MG63 (cell line): Measurements from ENCODE around the gene DNAJC11. TPM values are rescaled to one million over a fixed set of nuclear protein-coding genes. Genes with fewer than 3 reads are reported as not detected.
"Not testable (repeated sequence)": the region's sequence is repeated elsewhere in the genome, so short reads cannot be mapped to it uniquely, and the experiment has no call there.

Source experiments
- DNase-seq: peaks from one replicate; pipeline ENCODE4 v3.0.0-alpha.2; 2020
- H3K27me3 ChIP-seq: fragments of 250-450 bp; sonication (Bioruptor Pico); 2 replicates; pipeline ENCODE4 v1.5.1; 2020; ENCODE audit warnings: mild to moderate bottlenecking, moderate library complexity
- H3K36me3 ChIP-seq: fragments of 250-450 bp; sonication (Bioruptor Pico); 2 replicates; pipeline ENCODE4 v1.5.1; 2020; ENCODE audit warnings: mild to moderate bottlenecking, moderate library complexity
- H3K4me3 ChIP-seq: fragments of 250-450 bp; sonication (Bioruptor Pico); 2 replicates; pipeline ENCODE4 v1.5.1; 2020; ENCODE audit warnings: mild to moderate bottlenecking, moderate library complexity
- H3K9me3 ChIP-seq: fragments of 250-450 bp; sonication (Bioruptor Pico); 2 replicates; pipeline ENCODE4 v1.5.1; 2020; ENCODE audit warnings: mild to moderate bottlenecking, moderate library complexity
- total RNA-seq: library from RNA; depleted of rRNA; stranded (reverse); fragments of >200 nt; shearing (Covaris generic); gene quantifications from 2 replicates; pipeline ENCODE4 v1.2.3, GENCODE V29; 2014; ENCODE audit warnings: low replicate concordance

Gene DNAJC11
- total RNA-seq, 1 experiment from 2014 or later: 71.8 TPM

DNA sequence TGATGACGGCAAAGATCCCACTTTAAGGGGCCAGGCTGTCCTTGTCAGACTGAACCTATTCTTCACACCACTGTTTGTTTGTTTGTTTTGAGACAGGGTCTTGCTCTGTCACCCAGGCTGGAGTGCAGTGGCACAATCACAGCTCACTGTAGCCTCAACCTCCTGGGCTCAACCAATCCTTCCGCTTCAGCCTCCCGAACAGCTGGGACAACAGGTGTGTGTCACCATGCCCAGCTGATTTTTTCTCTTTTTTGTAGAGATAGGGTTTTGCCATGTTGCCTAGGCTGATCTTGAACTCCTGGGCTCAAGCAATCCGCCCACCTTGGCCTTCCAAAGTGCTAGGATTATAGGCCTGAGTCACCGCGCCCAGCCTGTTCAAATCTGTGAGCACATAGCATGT is 64.8 kb downstream of the DNAJC11 start:
- peaks cover 70% of the 10 kb centered on the region for H3K36me3 ChIP-seq
- peak; percentile 21 for DNase-seq
- H3K4me3 ChIP-seq, H3K27me3 ChIP-seq, H3K9me3 ChIP-seq: not testable (repeated sequence)

DNA sequence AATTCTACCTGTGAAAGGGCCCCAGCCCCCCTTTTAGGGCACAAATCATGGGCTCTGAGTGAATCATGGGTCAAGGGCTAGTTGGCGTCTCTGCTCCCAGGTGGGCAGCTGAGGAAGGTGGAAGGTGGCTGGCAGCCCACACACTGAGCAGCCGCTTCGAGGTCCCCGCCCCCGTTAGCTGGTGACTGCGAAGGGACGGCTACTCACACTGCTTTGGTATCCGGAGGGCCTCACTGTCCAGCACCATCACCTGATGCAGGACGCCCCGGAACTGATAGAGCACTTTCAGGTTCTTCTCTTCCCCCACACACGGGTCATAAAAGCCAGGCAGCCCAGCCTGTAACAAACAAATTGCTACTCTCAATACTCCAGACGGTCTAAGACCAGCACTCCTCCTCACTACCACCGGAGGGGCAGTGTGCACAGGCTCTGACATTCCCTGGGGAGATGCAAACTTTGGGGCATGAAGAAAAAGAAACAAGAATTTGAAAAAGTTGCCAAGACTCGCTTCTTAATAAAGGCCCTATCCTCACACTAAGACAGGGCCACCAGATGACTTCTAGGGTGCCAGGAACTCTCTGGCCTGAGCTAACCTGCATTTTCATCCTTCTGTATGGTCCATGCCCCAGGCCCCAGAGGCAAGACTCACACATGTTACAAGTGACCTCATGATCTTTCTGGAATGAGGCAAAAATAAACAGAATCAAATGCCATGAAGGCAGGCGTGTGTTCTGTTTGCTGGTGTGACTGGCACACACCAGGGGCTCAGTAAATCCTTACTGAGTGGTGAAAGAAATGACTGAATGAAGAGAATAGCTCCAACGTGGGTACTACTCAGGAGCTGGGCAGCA is 65.5 kb downstream of the DNAJC11 start:
- Histone ChIP-seq H3K9me3 (no peaks in the 10 kb centered on the region), H3K4me3 (no peak overlapping the region), H3K27me3 (no peaks in the 10 kb centered on the region), H3K36me3 (peaks cover 66% of the 10 kb centered on the region)
- DNase-seq: no peak

DNA sequence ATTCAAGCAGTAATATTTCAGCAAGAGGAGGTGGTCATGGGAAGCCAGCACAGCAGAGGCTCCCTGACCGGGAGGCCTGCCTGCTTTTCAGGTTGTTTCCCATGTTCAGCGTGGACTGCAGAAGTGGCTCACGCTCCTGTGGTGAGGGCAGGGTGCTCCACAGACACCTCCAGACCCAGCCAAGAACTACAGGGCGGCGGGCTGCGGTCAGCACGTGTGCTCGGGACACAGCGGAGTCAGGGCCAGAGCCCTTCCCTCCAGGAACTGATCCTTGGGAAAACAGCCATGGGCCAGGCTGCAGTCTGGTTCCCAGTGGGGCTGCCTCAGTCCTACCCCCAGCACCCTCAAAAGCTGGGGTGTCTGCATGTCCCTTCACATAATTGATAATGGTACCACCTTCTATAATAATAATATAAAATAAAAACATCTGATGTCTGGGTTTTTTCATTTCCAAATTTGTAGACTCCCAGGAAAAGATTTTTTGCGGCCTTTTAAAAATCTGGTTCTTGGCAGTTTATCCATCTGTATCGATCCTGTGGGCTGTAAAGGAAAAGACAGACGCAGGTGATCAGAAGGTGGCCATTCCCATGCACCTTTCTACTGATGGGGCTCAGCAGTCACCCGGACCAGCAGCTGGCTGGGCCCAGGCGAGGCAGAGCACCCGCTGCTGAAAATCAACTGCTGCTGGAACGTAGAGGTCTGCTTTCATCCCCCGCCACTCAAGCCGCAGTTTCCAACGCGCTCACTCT is 66.3 kb downstream of the DNAJC11 start:
- DNase-seq: no peak
- peaks cover 60% of the 10 kb centered on the region for H3K36me3 ChIP-seq

DNA sequence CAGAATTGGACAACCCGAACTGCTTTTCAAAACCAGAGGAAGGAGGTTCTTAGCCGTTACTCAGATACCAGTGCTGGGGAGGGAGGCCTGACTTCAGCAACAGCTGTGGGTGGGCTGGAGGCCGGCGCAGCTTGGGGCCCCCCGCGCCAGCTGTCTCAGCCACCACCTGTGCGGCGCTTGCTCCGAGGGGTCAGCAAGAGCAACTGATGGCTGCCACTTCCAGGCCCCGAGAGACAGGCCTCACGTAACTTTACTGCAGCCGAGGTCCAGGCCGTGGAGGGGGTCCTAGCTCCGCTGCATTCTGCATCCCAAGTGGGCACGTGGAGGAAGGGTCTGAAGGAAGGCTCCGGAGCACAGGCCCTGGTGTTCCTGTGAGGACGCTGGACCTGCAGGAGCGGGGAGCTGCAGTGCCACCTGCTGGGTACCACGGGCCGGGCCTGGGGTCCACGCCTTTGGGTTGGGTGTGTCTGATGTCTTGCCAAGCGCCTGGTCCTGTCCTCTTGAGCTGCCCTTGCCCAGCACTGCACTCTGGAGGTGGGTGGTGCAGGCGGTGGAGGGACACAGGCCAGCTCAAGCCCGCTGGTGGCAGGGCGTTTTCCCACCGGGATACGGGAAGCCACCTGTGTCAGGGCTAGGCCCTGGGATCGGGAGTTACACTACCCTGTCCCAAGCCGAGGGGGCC is 67.1 kb downstream of the DNAJC11 start:
- DNase-seq: peak; percentile 31
- H3K27me3 ChIP-seq: no peaks in the 10 kb centered on the region
- no peak overlapping the region for H3K4me3 ChIP-seq
- no peaks in the 10 kb centered on the region for H3K9me3 ChIP-seq
- H3K36me3 ChIP-seq: peaks cover 60% of the 10 kb centered on the region

More for the DNA sequence above, 66.3 kb downstream of the DNAJC11 start:
- H3K9me3 ChIP-seq: no peaks in the 10 kb centered on the region
- no peaks in the 10 kb centered on the region for H3K27me3 ChIP-seq
- no peak overlapping the region for H3K4me3 ChIP-seq

DNA sequence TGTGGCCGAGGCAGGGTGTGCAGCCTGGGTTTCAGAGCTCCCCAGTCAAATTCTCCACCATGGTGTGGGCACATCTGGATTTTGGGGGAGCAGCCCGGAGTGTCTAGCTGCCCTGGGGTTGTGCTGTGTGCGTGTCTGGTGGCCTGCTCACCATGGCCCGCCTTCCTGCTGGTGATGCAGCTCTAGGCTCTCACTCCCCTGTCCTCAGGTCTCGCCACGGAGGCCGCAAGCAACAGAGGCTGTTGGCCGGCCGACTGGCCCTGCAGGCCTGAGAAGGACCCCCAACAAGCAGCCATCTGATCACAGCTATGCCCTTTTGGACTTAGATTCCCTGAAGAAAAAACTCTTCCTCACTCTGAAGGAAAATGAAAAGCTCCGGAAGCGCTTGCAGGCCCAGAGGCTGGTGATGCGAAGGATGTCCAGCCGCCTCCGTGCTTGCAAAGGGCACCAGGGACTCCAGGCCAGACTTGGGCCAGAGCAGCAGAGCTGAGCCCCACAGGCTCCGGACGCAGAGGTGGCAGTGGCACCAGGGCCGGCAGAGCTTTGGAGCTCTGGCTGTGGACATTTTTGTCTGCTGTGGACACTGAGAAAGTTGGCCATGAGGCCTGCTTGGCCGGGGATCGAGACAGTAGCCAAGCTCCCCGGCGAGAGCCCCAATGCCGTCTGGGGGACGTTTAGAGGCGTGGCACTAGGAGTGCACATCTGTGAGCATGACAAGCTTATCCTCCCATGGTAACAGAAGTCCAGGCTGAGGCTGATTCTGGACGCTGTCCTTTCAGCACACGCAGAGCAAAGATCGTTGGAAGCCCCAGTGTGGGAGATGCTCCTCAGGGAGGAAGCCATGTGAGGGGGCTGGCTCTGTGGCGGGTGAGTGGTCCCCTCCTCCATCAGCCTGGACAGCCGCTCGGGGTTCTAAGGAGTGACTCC is 68.8 kb downstream of the DNAJC11 start:
- Histone ChIP-seq H3K36me3 (peaks cover 50% of the 10 kb centered on the region), H3K4me3 (no peak overlapping the region), H3K27me3 (no peaks in the 10 kb centered on the region), H3K9me3 (no peaks in the 10 kb centered on the region)
- DNase-seq: no peak

DNA sequence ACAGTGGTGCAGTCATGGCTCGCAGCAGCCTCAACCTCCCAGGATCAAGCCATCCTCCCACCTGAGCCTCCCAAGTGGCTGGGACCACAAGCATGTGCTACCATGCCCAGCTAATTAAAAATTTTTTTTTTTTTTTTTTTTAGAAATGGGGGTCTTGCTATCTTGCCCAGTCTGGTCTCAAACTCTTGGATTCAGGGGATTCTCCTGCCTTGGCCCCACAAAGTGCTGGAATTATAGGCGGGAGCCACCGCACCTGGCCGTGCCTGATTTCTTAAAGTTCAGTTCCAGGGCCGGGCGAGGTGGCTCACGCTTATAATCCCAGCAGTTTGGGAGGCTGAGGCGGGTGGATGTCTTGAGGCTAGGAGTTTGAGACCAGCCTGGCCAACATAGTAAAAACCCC is 70.6 kb downstream of the DNAJC11 start:
- H3K4me3 ChIP-seq: no peak overlapping the region
- no peak for DNase-seq
- H3K9me3 ChIP-seq: no peaks in the 10 kb centered on the region
- no peaks in the 10 kb centered on the region for H3K27me3 ChIP-seq
- H3K36me3 ChIP-seq: peaks cover 47% of the 10 kb centered on the region

DNA sequence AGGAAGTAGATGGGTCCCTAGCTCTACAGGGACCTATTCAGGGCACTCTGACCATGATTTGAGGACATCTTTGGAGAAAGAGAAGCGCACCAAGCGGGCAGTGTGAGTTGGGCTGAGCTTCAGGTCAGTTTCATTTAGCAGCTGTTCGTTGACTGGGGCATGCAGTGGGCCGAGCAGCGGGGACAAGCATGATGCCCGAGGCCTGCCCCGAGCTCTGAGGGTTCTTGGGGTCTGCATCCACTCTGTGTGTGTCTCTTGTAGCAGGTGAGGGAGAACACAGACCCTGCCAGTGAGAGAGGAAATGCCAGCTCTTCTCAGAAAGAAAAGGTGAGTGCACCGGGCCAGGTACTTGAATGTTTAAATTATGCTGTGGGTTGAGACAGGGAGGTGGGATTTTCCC is 71.6 kb downstream of the DNAJC11 start:
- no peaks in the 10 kb centered on the region for H3K9me3 ChIP-seq
- no peak overlapping the region for H3K4me3 ChIP-seq
- H3K36me3 ChIP-seq: peaks cover 38% of the 10 kb centered on the region
- H3K27me3 ChIP-seq: no peaks in the 10 kb centered on the region
- DNase-seq: no peak

DNA sequence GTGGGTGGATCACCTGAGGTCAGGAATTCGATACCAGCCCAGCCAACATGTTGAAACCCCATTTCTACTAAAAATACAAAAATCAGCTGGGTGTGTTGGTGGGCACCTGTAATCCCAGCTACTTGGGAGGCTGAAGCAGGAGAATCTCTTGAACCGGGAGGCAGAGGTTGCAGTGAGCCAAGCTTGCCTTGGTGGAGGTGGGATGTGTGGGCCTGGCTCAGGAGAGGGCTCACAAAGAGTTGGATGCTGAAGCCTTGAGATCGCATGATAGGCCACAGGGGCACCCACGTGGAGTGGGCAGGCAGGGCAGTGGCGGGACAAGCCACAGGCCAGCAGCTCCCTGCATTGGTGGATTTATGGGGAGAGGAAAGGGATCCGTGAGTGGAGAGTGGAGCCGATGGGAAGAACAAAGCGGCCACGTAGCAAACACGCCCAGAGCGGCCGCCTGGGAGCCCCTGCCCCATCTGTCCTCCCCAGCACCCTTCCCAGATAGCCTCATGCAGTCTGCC is 72.6 kb downstream of the DNAJC11 start:
- no peaks in the 10 kb centered on the region for H3K27me3 ChIP-seq
- H3K4me3 ChIP-seq: no peak overlapping the region
- no peak for DNase-seq
- peaks cover 39% of the 10 kb centered on the region for H3K36me3 ChIP-seq
- no peaks in the 10 kb centered on the region for H3K9me3 ChIP-seq

DNA sequence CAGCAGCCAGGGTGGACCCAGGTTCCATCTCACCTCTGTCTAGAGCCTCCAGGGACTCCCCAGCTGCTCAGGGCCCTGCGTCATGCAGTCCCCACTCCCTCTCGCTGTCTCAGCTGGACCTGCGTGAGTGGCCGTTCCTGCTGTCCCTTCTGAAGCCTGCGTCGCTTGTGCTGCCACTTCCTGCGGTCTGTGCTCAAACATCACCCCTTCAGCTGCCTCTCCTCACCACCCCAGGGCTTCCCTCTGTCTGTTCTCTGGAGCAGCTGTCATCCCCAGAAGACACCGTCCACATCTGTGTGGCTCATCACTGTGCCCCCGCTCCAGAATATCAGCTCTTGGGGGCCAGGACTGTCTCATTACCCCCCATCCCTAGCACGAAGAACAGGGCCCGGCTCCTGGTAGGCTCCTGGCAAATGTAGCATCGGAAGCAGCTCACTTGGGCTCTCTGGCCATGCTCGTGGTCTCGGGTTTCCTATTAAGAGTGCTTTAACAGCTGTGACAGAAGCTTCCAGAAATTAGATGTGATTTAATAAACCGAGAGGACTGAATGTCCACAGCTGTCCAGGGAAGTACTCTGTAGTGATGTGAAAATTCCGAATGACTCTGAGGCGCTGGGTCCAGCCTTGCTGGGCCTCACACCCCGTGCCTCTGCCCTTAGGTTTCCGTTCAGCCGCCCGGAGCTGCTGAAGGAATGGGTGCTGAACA is 73.6 kb downstream of the DNAJC11 start:
- DNase-seq: no peak
- Histone ChIP-seq H3K4me3 (no peak overlapping the region), H3K9me3 (no peaks in the 10 kb centered on the region), H3K27me3 (no peaks in the 10 kb centered on the region), H3K36me3 (peaks cover 49% of the 10 kb centered on the region)

DNA sequence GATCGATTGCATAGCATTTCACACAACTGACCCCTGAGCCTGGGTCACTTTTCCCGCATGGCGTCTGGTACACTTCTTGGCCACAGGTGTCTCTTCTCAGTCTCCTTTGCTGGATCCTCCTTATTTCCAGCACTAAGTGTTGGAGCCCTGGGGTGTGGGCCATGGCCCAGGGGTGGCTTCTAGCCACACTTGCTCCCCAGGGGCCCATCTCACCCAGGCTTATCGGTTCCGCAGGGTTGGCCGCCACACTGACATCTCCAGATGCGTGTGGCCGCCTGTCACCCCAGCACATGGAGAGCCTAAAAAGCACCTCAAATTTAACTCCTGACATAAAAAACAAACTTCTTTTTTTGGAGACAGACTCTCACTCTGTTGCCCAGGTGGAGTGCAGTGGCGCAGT is 74.6 kb downstream of the DNAJC11 start:
- peaks cover 51% of the 10 kb centered on the region for H3K36me3 ChIP-seq
- H3K9me3 ChIP-seq: no peaks in the 10 kb centered on the region
- H3K4me3 ChIP-seq: no peak overlapping the region
- DNase-seq: no peak
- H3K27me3 ChIP-seq: no peaks in the 10 kb centered on the region

DNA sequence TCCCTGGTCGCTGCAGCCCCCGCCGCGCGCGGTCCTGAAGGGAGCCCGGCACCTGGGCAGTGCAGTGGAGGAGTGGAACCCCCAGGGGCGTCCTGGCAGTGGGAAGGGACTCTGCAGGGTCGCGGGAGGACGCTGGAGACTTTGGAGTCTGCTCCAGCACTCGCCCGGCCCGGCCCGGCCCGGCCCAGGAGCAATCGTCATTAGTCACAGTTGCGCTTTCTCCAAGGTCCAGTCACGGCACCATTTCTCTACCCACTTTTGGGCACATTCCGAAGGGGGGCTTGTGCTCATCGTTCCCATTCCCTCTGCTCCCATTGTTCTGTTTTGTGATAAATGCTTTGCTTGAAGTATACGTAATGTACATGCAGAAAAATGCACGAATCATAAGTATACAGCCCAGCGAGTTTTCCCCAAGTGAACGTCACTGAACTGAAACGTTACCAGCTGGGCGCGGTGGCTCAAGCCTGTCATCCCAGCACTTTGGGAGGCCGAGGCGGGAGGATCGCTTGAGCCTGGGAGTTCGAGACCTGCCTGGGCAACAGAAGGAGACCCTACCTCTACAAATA is 75.9 kb downstream of the DNAJC11 start:
- Histone ChIP-seq H3K9me3 (no peaks in the 10 kb centered on the region), H3K4me3 (peak overlapping the region; percentile 61), H3K27me3 (no peaks in the 10 kb centered on the region), H3K36me3 (peaks cover 61% of the 10 kb centered on the region)
- DNase-seq: peak; percentile 10

DNA sequence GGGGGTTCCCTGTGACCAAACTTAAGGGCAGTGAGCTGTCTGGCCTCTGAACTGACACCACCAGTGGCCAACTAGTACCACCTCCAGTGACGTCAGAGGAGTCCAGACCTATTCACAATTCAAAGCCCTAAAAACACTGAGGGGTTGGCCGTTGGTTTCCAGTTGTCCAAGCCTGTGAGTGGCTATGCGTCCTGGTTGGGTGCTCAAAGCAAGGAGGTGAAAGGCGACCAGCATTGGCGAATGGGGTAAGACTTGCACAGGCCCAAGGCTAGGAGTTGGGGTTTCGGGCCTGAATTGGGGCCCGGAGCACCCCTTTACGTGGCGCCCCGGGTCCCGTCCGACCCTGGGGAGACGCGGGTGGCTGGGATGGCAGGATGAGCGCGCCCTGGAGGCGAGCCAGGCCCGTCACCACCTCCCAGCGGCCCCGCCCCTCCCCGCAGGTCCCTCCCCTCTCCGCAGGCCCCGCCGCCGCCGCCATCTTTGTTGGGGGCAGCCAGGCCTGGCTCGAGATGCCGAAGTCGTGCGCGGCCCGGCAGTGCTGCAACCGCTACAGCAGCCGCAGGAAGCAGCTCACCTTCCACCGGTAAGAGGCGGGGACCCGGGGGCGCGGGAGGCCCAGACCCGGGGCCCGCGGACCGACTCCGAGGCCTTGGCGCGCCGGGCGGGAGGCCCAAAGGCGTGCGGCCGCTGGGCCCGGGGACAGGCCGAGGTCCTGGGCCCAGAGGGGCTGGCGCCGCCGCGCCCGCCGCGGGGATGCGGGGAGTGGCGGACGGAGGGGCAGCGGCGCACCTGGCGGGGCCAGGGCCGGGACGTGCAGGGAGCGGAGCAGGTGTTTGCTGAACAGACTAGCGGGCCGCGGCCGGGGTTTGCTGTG is 76.7 kb downstream of the DNAJC11 start, which contains the start of gene THAP3:
Gene THAP3 (plus strand): TSS at position 159 of the 874 bp plus-strand sequence. CDS start 351 bp downstream, at position 510.
- H3K36me3 ChIP-seq: peaks cover 65% of the 10 kb centered on the region
- peak; percentile 80 for DNase-seq
- H3K27me3 ChIP-seq: no peaks in the 10 kb centered on the region
- H3K9me3 ChIP-seq: no peaks in the 10 kb centered on the region
- peak within 1 kb of the TSS; percentile 61 for H3K4me3 ChIP-seq

DNA sequence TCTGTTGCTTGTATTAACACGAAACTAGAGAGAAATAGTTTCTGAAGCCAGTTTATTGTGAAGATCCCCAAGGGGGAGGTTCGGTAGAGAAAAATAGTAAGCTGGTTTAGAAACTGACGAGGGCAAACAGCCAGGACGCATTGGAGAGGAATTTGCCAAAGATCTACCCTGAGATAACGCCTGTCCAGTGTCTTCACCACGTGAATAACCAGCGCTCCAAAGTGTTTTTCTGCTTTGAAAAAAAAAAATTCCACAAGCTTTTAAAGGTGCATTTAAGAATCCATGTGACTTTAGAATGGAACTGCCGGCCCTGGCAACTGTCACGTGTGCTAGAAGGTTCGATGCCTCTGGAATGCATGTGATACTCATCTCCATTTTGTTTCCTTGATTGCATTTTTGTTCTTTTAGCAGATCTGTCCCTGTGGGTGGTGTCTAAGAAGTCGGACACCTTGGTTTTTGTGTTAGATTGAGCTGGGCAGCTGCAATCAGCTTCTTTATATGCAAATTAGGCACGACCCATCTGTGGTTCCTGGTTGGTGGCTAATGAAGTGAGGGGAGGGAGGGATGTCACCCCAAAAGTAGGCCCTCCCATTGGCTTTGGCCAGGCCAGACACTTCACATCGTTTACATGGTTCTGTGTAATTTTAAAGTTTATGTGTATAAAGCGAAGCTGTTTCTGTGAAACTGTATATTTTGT is 78.2 kb downstream of the DNAJC11 start:
- Histone ChIP-seq H3K4me3 (no peak overlapping the region), H3K27me3 (no peaks in the 10 kb centered on the region), H3K9me3 (no peaks in the 10 kb centered on the region), H3K36me3 (peaks cover 72% of the 10 kb centered on the region)
- no peak for DNase-seq
